CD4-positive, alpha-beta T cell treated with Interleukin-2 at 100 ng/mL for 4 hours (primary cell): ENCODE data around the gene SPEM1.

Experiments used
- DNase-seq: peaks from one replicate; pipeline ENCODE4 v3.0.0-alpha.2; 2020; ENCODE audit warnings: low spot score

SPEM1 gene

DNA sequence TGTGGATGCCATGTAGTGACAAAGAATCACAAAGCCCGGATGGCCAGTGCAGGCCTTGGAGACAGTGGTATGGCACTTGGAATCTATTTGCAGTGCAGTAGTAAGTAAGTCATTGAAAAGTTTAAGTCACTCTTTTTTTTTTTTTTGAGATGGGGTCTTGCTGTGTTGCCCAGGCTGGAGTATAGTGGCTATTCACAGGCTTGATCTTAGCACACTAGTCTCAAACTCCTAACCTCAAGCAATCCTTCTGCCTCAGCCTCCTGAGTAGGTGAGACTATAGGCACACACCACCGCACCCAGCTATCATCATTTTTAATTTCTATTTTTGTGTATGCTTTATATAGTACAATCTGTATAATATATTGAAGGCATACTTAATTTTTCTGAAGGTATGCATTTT, 21.5 kb upstream of the SPEM1 start:
- no peak for DNase-seq

DNA sequence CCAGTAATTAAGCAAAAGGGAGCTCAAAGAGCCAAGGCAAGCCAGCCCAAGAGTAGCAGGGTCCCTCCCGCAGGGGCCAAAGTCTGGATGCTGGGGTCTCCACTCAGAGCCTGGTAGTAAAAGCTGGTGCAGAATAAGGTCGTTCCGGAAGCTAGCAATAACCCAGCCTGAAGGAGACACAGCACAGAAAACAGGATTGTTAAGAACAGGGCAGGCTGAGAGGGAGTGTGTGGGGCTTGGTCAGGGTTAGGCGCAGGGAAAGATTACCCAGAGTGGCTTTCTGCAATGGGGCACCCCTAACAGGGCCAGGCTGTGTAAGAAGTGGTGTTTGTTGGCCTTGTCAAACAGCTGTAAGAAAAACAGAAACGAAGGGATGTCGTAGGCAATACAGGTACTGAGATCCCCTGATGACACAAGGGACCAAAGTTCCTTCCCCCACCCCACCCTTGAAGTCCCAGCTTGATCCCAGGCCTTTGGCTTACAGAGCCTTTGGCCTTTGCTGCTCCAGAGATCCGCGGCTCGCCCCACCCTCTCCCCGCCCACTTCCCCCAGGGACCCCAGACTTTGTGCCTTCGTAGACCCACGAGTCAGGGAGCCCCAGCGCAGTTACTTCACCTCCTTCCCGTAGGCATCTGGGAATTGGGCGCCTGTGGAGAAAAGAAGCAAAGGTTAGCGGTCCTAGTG, 16.9 kb upstream of the SPEM1 start:
- DNase-seq: no peak

DNA sequence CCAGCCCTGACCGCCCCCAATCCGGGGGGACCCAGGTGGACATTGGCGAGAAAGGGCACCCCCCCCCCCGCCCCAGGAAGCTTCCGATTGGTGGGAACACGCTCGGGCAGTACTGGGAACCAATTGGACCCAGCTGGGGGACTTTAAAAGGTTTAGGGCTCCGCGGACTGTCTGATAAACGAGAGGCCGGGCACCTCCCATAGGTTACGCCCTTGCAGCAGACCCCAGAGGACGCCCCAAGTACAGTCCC, 16.5 kb upstream of the SPEM1 start:
- DNase-seq: no peak

DNA sequence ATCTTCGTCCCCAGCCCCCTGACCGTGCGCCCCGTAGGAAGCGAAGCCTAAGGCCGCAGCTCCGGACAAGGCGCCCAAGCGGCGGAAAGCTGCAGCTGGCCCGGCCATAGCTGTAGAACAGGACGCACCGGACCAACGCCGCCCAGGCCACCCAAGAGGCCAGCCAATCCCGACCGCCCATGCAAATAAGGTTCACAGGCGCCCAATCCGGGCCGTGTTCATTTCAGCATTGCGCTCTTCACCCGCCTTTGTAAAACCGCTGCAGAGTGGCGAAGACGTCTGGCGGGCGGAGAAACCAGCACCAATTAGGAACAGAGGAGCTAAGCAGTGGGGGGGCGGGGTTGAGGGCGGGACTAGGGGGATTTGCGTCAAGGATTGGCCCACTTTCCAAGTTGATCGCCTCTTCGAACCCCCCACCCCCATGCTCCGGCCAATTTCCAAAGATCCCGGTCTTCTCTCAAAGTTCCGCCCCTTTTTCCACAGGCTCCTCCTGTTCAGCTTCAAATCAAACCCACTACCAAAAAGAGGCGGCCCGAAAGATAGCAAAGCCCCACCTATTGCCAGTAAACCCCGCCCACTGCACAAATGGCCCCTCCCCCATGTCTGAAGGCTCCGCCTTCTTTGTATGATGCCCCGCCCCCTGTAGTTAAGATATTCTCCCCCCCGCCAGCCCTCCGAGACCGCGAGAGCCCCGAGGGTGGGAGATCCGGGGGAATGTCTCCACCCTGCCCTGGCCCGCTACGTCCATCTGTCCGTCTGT, 16.0 kb upstream of the SPEM1 start, which contains the start of gene TMEM256:
Gene TMEM256 (minus strand): TSS at position 121 of the 760 bp plus-strand sequence. CDS start 13 bp downstream, at position 108.
- peak; percentile 97 for DNase-seq

DNA sequence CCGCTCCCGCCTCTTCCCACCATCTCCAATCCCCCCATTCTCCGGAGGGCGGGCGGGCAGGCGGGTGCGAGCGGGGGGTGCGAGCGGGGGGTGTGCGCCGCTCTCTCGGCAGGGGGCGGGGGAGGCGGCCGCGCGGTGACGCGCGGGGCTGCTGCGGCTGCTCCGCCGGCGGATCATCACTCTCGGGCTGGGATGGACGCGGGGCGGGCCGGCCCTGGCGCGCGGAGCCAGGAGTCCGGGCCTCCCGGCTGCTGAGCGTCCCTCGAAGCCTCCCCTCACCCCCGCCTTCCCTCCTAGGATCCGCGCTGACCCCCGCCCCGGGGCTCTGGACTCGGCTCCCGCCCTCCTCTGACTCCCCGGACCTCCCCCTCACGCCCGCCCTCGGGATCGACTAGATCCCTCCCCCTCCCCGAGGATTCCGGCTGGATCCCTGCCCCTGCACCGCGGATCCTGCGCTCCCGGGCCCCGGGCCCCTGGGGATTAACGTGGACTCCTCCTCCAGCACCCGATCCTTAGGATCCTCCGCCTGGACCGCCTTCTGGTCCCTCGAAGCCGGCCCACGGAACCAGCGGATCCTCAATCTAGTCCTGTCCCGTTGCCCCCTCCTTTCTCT, 15.3 kb upstream of the SPEM1 start:
- DNase-seq: peak; percentile 67

DNA sequence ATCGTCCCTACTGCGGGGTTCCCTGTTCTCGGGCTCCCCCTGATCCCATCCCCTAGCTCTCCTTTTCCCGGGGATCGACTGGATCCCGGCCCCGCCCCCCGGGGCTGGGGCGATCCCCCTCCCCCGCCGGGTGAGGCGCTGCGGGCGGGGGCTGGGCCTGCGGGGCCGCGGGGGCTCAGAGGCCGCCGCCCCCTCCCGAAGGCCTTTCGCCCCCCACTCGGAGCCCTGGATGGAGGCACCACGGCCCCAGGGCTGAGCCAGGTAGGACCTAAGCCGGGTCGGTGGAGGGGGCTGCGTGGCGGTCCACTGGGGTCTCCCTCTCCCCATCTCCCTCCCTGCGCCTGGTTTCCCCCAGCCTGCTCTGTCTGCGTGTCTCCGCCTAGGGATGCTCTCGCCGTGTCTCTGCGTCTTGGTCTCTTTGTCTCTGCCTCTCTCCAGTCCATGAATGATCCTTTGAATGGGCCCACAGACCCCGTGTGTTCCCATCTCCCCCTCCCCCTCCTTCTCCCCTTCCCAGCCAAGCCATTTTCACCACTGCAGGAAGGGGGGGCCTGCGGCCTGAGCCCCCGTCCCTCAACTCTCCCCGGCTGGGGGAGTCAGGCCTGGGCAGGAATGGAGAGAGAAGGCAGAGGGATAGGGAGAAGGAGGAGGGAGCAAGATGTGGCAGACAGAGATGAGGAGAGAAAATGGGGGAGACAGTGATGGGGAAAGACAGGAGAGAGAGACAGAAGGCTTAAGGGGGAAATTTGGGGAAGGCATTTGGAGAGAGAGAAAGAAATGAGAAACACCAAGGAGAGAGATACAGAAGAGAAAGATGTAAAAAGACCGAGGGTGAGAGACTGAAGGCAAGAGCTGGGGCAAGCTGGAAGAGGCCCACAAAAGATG, 14.5 kb upstream of the SPEM1 start:
- no peak for DNase-seq

DNA sequence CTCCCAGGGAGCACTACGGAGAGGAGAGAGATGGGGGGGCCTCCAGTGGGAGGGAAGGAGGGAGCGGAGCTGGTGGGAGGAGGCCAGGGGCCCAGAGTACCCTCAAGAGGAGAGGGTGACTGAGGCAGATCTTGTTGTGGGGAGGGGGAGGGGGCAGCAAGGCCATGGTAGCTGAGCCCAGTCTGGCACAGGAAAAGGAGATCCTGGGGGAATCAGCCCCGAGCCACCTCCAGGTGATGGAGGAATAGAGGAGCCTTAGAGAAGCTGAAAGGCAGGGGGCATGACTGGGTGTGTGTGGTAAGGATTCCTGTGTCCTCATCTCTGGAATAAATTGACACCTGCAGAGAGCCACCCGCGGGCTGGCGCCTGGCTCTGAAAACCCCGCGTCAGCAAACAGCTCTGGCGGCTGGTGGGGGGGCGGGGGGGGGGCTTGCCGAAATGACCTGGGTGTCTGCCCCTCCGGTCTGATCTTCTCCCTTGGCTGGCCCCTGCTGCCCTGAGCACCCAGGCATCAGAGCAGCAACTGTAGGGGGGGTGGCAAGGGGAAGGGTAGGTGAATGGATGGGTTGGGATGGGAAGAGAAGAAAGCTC, 13.8 kb upstream of the SPEM1 start:
- DNase-seq: no peak

DNA sequence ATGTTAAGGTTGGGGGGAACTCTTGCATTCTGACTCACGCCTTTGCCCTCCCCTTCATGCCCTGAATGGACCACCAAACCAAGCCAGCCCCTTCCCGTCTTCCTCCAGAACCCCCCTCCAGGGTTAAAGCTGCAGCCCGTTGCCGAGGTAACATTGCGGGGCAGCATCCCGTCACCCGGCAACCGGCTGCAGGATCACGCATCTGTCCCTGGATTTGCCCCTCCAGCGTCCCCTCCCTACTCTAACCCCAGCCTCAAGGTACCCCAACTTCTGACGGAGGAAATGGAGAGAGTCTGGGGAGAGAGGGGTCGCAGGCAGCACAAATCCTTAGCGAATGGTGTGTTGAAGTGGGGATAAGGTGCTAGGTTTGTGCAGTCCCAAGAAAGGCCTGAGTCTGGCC, 13.0 kb upstream of the SPEM1 start:
- DNase-seq: no peak

DNA sequence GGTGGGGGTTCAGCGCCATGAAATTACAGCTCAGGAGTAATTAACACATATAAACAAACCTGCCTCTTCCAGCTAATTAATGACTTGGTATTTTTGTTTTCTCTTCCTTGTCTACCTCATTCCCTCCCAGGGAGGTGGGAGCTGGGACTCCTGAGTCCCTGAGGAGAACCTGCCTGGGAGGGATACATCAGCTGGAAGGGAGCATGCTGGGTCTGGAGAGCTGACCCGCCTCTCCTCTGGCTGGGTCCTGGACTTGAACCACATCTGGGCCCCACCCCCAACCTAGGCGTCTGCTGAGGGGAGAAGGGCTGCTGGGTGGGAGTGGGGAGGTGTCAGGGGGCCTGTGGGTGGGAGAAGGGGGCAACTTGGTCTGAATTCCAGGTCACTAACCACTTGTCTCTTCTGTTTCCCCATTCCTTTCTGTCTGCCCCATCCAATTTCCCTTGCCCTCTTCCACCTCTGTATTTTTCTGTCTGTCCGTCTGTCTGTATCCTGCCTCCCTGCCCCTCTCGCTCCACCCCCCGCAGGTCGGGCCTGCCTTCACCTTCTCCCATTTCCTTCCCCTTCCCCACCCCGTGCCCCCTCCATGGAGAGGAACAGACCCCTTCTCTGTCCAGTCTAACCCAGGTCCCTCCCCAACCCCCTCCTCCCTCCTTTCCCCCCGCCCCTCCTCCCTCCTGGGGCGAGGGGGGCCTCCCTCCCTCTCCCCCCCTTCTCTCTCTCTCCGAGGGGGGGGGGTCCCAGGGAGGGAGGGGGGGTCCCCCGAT, 12.5 kb upstream of the SPEM1 start, which contains the start of gene NLGN2:
Gene NLGN2 (plus strand): TSS at position 361 of the 767 bp plus-strand sequence. CDS start 411 bp downstream, outside the sequence.
- no peak for DNase-seq

DNA sequence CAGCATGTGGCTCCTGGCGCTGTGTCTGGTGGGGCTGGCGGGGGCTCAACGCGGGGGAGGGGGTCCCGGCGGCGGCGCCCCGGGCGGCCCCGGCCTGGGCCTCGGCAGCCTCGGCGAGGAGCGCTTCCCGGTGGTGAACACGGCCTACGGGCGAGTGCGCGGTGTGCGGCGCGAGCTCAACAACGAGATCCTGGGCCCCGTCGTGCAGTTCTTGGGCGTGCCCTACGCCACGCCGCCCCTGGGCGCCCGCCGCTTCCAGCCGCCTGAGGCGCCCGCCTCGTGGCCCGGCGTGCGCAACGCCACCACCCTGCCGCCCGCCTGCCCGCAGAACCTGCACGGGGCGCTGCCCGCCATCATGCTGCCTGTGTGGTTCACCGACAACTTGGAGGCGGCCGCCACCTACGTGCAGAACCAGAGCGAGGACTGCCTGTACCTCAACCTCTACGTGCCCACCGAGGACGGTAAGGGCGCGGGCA, 11.8 kb upstream of the SPEM1 start:
- DNase-seq: peak; percentile 19

DNA sequence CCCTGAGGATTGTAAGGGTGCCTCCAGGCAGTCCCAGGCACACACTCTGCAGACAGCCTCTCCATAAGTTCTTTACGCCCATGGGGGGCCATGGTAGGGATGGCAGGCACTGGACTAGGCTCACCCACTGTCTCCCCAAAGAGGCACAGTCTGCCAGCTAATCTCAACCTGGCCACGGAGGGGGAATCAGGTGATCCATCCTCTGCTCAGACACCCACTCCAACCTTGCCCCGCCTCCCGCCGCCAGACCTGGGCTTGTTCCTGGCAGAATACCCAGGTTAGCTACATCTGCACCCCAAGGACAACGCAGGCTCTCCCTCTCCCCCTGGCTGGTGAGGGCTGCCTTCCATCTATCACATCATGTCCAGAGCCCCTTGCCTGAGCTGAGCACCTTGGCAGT, 11.3 kb upstream of the SPEM1 start:
- no peak for DNase-seq

DNA sequence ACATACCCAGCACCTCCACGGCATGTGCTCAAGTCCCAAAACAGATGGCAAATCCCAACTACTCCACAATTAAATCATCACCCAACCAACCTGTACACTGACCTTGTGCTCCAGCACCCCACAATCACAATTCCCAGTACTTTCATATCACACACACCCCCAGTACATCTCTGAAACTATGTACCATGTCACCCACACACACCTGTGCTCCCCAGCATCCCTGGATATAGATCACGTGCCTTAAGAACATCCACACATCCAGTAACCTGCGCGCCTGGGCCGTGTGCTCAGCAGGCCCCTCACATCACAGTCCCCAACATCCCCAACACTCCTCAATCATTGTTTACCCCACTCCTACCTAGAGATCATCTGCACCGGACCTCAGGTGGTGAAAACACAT, 10.4 kb upstream of the SPEM1 start:
- DNase-seq: no peak

DNA sequence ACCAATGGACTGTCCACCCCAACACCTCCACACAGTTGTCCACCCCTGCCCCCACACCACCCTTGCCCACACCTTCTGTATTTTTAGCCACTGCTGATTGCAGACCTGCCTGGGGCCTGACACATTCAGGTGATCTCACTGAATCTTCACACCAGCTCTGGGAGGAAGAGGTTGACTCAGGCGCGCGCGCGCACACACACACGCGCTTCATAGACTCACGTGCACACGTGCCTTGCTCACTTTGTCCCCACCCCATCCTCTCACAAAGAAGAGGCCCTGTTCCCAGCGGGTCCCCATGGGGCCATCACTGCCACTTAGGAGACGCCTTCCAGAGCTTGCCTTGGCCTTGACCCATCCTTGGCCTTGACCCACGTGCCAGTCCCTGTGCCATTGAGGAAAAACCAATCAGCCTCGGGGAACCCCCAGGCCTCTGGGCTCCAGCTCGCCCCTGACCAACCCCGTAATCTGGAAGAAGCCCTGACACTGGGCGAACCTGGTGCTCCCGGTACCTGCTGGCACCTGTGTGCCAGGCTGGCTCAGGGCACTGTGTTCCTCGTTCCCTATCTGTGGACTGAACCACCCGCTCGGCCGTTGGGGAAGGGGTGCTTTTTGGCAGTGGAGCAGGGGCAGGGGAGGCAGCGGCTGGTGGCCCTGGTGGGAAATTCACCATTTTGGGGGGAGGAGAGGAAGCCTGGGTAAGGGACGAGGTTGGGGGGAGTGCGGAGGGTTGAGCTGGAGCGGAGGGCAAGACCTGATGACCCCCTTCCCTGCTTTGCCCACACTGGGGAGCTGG, 9.3 kb upstream of the SPEM1 start:
- no peak for DNase-seq

DNA sequence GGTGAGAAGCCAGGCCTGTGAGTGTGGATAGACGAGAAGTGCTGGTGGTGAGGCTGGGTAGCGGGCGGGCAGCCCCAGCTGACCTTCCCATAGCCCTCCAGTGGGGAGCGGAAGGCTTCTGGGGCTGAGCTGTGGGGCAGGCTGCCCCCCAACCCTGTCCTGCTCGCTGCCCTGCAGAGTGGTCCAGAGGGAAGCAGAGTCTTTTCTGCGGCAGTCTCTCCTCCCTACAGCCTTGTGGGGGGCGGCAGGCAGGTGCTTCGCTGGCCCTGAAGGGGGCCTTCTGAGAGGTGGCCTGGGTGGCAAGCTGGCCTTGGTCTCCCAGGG, 8.7 kb upstream of the SPEM1 start:
- DNase-seq: no peak

DNA sequence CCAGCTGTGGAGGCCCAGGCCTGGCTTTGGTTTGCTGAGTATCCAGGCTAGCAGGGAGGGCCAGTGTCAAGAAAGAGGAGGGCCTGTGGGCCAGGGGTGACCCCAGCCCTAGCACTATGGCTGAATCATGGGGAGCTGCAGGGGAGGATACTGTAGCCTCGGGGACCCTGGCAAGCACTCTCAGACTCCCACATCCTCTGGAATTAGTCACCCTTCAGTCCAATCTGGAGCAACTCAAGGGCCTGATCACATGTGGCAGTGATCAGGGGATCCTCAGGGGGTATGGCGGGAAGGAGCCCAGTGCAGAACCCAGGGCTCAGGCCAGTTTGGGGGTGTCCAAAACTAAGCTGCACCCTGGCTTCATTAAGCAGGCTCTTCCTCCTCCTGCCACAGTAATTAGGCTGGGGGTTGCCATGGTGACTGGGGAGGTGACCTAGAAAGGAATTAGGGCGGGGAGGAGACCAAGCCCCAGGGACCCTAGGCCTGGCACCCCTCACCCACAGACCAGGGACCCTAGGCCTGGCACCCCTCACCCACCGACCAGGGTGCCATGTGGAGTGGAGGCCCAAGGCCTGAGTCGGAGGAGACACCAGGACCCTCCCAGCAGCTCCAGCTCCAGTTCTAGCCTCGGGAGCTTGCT, 6.7 kb upstream of the SPEM1 start:
- DNase-seq: no peak

DNA sequence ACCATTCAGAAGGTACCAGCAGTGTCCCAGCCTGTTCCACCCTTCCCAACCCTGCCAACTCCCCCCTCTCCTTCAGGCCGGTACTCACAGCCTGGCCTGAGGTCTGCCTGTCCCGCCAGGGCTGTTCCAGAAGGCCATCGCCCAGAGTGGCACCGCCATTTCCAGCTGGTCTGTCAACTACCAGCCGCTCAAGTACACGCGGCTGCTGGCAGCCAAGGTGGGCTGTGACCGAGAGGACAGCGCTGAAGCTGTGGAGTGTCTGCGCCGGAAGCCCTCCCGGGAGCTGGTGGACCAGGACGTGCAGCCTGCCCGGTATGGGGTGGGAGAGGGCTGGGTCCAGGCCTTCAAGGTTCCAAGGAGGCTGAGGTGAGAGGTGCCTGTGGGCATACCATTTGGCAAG, 5.3 kb upstream of the SPEM1 start:
- no peak for DNase-seq

DNA sequence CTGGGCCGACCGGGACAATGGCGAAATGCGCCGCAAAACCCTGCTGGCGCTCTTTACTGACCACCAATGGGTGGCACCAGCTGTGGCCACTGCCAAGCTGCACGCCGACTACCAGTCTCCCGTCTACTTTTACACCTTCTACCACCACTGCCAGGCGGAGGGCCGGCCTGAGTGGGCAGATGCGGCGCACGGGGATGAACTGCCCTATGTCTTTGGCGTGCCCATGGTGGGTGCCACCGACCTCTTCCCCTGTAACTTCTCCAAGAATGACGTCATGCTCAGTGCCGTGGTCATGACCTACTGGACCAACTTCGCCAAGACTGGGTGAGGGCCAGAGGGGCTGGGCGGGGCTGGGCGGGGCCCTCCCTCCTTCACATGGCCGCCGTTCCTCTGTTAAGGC, 4.3 kb upstream of the SPEM1 start:
- DNase-seq: no peak

DNA sequence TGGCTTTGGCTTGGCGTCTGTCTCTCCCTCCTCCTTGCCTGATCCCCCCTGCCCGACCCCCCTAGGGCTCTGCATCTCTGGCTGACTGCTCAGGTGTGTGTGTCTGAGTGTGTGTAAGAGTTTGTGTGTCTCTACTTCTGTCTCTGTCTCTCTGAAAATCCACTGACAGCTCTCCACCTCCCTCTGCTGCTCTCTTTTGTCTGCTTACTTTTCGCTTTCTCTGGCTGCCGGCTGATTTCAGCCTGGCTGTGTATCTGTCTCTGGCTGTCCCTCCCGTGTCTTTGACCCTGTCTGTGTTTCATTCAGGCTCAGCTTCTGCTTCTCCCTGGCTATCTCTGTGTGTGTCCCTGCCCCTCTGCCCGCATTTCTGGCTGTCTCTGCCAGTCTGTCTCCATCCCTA, 3.8 kb upstream of the SPEM1 start:
- DNase-seq: no peak

DNA sequence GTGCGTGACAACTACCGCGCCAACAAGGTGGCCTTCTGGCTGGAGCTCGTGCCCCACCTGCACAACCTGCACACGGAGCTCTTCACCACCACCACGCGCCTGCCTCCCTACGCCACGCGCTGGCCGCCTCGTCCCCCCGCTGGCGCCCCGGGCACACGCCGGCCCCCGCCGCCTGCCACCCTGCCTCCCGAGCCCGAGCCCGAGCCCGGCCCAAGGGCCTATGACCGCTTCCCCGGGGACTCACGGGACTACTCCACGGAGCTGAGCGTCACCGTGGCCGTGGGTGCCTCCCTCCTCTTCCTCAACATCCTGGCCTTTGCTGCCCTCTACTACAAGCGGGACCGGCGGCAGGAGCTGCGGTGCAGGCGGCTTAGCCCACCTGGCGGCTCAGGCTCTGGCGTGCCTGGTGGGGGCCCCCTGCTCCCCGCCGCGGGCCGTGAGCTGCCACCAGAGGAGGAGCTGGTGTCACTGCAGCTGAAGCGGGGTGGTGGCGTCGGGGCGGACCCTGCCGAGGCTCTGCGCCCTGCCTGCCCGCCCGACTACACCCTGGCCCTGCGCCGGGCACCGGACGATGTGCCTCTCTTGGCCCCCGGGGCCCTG, 3.0 kb upstream of the SPEM1 start:
- DNase-seq: no peak
